GM13976 (cell line): ENCODE measurements around the gene FOXJ2.
A peak's percentile ranks its signal among the peaks of the same experiment; 100 is the strongest.
"Not testable (repeated sequence)": the region's sequence is repeated elsewhere in the genome, so short reads cannot be mapped to it uniquely, and the experiment has no call there.

Experiments used
- DNase-seq: peaks from one replicate; pipeline ENCODE4 v3.0.0; 2012; ENCODE audit warnings: low spot score
- in situ Hi-C: fragments of 300-500 bp; cut with MboI; formaldehyde crosslinking; loops from one replicate; pipeline ENCODE4 v1.12.0; 2022; ENCODE audit warnings: low sequenced_read_pairs, mixed read lengths, inconsistent platforms; ENCODE audit not compliant: unreplicated experiment
- TF ChIP-seq, protein P1 (sequence below): IDR thresholded peaks from 2 replicates; pipeline ENCODE4 v1.5.1; 2012; ENCODE audit warnings: borderline replicate concordance, mild to moderate bottlenecking; ENCODE audit not compliant: insufficient read depth; ENCODE audit errors: extremely low read depth, missing control alignments, control extremely low read depth

Gene FOXJ2

DNA sequence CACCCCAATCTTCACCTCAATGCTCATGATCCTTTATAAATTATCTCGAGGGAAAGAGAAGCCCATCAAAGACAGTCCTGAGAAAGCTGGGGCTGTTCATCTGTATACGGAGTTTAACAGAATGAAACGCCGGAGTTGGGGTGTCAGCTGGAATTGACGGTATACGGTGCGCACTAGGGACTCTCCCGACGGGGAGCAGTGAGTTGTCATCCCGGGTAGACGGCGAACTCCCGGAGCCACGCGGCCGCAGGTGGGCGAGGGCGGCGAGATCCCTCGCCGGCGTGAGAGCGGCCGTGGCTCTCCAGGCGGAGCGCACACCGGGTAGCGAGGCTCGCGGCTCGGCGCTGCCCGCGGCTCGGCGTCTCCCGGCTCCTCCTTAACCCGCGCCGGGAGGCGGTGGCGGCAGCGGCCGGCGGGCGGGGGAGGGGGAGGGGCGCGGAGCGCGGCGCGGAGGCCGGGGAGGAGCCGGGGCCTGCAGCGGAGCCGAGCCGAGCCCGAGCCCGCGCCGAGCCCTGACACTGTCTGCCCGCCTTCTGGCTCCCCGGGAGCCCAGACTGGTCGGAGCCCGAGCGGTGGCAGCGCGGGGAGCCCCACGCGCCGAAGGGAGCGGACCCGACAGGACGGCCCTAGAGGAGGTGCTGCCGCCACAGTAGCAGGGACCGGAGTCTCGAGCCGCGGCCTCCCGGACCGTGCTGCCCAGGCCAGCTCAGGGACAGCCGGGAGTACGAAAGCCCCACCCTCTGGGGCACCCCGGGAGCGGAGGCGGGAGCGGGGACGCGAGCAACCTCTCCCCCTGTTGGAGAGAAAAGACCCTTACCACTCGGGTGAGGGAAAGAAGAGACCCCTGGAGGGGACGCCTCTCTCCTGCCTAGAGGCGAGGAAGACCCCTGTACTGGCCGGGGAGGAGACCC, at the start of gene FOXJ2:
Gene FOXJ2 (plus strand): TSS at position 475 of the 911 bp plus-strand sequence. CDS start 7,117 bp downstream, outside the sequence.
- peak; percentile 87 for DNase-seq
- TF ChIP-seq, protein P1, sequence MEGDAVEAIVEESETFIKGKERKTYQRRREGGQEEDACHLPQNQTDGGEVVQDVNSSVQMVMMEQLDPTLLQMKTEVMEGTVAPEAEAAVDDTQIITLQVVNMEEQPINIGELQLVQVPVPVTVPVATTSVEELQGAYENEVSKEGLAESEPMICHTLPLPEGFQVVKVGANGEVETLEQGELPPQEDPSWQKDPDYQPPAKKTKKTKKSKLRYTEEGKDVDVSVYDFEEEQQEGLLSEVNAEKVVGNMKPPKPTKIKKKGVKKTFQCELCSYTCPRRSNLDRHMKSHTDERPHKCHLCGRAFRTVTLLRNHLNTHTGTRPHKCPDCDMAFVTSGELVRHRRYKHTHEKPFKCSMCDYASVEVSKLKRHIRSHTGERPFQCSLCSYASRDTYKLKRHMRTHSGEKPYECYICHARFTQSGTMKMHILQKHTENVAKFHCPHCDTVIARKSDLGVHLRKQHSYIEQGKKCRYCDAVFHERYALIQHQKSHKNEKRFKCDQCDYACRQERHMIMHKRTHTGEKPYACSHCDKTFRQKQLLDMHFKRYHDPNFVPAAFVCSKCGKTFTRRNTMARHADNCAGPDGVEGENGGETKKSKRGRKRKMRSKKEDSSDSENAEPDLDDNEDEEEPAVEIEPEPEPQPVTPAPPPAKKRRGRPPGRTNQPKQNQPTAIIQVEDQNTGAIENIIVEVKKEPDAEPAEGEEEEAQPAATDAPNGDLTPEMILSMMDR: no peak
- in situ Hi-C loops: no loop called here

DNA sequence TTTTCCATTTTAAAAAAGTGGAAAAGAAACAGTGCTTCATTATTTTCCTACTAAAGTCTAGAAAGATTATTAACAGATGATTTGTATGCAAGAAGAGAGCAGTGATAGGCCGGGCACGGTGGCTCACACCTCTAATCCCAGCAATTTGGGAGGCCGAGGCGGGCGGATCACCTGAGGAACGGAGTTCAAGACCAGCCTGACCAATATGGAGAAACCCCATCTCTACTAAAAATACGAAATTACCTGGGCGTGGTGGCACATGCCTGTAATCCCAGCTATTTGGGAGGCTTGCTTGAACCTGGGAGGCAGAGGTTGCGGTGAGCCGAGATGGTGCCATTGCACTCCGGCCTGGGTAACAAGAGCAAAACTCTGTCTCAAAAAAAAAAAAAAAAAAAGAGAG, 49.5 kb upstream of the FOXJ2 start:
- DNase-seq, in situ Hi-C loops: not testable (repeated sequence)

DNA sequence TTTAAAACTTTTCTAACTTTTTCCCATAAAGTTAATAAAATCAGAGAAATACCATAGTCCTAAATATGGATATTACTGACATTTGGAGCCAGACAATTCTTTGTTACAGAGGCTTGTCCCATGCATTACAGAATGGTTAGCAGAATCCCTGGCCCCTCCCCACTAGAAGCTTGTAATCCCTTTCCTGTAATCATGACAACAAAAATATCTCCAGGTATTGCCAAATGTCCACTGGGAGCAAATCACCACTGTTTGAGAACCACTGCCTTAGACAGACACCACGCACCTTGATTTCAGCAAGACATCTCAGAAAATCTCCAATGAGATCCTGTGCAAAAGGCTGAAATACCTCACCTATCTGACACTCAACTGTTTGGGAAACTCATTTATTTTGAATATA, 49.1 kb upstream of the FOXJ2 start:
- in situ Hi-C loops, DNase-seq: not testable (repeated sequence)

DNA sequence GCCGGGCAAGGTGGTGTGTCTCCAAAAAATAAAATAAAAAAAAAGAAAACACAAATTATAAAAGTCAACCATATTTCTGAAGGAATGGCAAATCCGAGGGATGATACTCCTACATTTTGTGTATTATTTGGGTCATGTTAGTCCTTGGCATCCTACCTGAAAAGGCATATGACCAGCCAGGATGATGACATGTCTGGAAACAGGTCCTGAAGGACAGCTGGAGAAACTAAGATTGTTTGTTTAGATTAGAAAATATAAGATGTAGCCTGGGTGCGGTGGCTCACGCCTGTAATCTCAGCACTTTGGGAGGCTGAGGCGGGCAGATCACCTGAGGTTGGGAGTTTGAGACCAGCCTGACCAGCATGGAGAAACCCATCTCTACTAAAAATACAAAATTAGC, 47.6 kb upstream of the FOXJ2 start:
- DNase-seq: no peak
- TF ChIP-seq, protein P1: no peak
- in situ Hi-C loops: no loop called here

DNA sequence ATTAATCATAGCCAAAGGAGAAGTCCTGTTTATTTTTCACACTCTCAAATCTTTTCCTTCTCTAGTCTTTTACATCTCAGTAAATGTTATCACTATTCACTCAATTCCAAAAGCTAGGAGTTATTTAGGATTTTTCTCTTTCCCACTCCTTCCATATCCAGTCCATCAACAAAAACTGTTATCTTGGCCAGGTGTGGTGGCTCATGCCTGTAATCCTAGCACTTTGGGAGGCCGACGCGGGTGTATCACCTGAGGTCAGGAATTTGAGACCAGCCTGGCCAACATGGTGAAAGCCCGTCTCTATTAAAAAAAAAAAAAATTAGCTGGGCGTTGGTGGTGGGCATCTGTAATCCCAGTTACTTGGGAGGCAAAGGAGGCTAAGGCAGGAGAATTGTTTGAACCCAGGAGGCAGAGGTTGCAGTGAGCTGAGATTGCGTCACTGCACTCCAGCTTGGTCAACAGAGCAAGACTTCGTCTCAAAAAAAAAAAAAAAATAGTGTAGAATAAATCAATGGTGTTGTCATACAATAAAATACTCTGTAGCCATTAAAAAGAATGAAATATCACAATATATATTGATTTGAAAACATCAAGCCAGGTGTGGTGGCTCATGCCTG, 46.6 kb upstream of the FOXJ2 start:
- TF ChIP-seq, protein P1: no peak
- in situ Hi-C loops: no loop called here
- DNase-seq: no peak

DNA sequence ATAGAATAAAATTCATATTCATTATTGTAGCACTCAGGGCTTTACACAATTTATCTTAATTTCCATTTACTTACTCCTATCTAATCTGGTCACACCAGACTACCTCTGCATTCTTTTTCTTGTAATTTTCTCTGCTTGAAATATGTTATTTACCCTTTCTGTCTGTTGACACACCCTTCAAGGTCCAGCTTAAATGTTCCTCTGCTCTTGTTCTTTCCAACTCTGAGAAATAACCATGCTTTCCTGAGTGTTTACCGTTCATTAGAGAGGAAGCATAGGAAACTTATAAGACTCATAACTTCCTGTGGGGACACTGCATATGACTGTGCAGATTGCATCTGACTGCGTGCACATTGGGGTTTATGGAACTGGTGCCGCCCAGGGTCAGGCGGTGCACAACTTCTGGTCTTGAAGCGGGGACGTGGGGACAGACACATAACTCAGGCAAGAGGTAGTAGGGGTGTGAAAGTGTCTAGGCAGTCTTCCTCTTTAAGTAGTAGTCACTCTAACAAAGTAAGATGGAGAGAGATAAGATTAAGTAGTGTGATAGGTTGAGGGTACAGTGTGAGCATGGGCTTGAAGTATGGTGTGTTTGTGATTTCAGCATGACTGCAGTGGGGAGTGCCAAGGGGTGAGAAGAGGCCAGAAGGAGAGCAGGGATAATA, 42.6 kb upstream of the FOXJ2 start:
- TF ChIP-seq, protein P1: no peak
- in situ Hi-C loops: loop anchor here (5.0 to 10.0 kb wide), 2 partner anchors 53 to 135 kb away; partner anchors contain the start of gene SLC2A3
- DNase-seq: peak; percentile 47

DNA sequence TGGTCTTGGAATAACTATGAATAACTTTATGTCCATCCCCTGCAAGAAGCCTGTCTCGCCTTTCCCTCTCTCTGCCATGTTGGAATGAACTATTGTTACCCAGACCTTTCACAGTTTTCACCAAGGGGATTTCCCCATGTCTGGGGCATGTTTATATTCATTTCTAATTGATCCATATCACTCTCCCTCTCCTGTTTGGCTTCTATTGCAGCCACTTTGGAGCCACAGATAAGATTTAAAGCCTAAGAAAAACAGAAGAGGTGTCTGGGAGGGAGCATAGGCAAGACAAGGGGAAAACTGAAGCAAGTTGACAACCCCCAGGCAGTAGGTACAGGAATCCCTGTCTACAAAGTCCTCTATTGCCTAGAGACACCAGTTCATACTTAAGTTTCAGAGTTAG, 41.0 kb upstream of the FOXJ2 start:
- in situ Hi-C loops: loop anchor here (5.0 to 10.0 kb wide), 2 partner anchors 54 to 137 kb away; partner anchors contain the start of gene SLC2A3
- TF ChIP-seq, protein P1: no peak

More for the DNA sequence above, 41.0 kb upstream of the FOXJ2 start:
- no peak for DNase-seq
